Chondrocyte (in vitro differentiated cells): Measurements from ENCODE around the gene CBX5. TPM values are rescaled to one million over a fixed set of nuclear protein-coding genes. Genes with fewer than 3 reads are reported as not detected.
"Not testable (repeated sequence)": the region's sequence is repeated elsewhere in the genome, so short reads cannot be mapped to it uniquely, and the experiment has no call there.

ENCODE experiments used
- DNase-seq: peaks from one replicate; pipeline ENCODE4 v3.0.0; 2021; ENCODE audit warnings: mixed read lengths, low spot score
- H3K27ac Mint-ChIP-seq: one replicate; pipeline ENCODE4 v1.8.0; 2021; ENCODE audit warnings: mild to moderate bottlenecking, moderate library complexity, mixed read lengths; ENCODE audit not compliant: unreplicated experiment
- H3K27me3 Mint-ChIP-seq: 2 replicates; pipeline ENCODE4 v1.8.0; 2021; ENCODE audit warnings: low read depth, mixed read lengths
- H3K36me3 Mint-ChIP-seq: 2 replicates; pipeline ENCODE4 v1.8.0; 2021; ENCODE audit warnings: low read depth, mixed read lengths
- H3K4me1 Mint-ChIP-seq: 2 replicates; pipeline ENCODE4 v1.8.0; 2021; ENCODE audit warnings: low read depth, mild to moderate bottlenecking, mixed read lengths
- H3K4me3 Mint-ChIP-seq: one replicate; pipeline ENCODE4 v1.8.0; 2021; ENCODE audit warnings: mild to moderate bottlenecking, moderate library complexity, mixed read lengths; ENCODE audit not compliant: unreplicated experiment
- H3K9me3 Mint-ChIP-seq: 2 replicates; pipeline ENCODE4 v1.8.0; 2021; ENCODE audit warnings: low read depth, mixed read lengths
- total RNA-seq: library from RNA; stranded (reverse); gene quantifications from 3 replicates; pipeline ENCODE4 v1.2.1, GENCODE V29; 2021
- TF ChIP-seq, protein P1 (sequence below): fragments of 200-600 bp; sonication (generic); IDR thresholded peaks from 2 replicates; pipeline ENCODE4 v1.5.0; 2021; ENCODE audit warnings: antibody characterized with exemption, mild to moderate bottlenecking, moderate library complexity

The CBX5 gene
- total RNA-seq, 1 donor from 2014 or later = 79.4 TPM

DNA sequence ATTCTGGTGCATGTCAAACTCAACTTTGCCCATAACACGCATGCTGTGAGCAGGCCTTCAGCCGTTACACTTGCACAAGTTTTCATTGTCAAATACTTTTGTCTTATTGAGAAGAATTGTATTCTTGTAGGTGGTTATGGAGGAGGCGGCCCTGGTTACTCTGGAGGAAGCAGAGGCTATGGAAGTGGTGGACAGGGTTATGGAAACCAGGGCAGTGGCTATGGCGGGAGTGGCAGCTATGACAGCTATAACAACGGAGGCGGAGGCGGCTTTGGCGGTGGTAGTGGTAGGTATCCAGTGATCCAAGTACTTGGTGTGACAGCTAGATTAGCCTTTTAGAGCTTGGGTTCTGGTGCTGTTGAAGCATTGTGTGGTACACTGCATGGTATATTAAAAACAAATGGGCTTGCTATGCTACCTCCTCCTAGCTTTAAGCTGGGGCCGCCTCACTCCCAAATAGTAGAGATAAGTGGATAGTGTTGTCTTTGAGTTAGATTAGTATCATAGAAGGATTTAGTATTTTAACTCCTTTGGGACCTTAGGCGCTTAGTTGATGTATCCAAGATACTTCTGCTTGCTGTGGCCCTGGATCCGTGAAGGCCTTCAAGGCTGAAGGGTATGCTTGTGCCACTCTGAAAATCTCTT, 3.1 kb upstream of the CBX5 start:
- no peak overlapping the region for H3K27ac Mint-ChIP-seq
- H3K4me1 Mint-ChIP-seq = peaks cover 52% of the 10 kb centered on the region
- TF ChIP-seq, protein P1, sequence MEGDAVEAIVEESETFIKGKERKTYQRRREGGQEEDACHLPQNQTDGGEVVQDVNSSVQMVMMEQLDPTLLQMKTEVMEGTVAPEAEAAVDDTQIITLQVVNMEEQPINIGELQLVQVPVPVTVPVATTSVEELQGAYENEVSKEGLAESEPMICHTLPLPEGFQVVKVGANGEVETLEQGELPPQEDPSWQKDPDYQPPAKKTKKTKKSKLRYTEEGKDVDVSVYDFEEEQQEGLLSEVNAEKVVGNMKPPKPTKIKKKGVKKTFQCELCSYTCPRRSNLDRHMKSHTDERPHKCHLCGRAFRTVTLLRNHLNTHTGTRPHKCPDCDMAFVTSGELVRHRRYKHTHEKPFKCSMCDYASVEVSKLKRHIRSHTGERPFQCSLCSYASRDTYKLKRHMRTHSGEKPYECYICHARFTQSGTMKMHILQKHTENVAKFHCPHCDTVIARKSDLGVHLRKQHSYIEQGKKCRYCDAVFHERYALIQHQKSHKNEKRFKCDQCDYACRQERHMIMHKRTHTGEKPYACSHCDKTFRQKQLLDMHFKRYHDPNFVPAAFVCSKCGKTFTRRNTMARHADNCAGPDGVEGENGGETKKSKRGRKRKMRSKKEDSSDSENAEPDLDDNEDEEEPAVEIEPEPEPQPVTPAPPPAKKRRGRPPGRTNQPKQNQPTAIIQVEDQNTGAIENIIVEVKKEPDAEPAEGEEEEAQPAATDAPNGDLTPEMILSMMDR = no peak
- peaks cover 54% of the 10 kb centered on the region for H3K36me3 Mint-ChIP-seq
- H3K9me3 Mint-ChIP-seq = no peaks in the 10 kb centered on the region
- H3K4me3 Mint-ChIP-seq = no peak overlapping the region
- DNase-seq = no peak
- no peaks in the 10 kb centered on the region for H3K27me3 Mint-ChIP-seq

DNA sequence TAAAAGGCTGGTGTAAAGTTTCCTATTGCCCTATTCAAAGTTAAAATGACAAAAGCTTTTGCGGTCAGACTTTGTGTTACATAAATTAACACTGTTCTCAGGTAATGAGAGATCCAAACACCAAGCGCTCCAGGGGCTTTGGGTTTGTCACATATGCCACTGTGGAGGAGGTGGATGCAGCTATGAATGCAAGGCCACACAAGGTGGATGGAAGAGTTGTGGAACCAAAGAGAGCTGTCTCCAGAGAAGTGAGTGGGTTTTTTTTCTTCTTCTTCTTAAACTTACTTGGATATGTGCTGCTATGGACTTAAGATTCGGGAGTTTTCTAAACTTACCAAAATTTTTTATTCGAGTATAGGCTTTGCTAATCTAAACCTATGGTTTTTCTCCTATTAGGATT, 1.8 kb upstream of the CBX5 start:
- not testable (repeated sequence) for DNase-seq, H3K4me3 Mint-ChIP-seq, H3K9me3 Mint-ChIP-seq, H3K27ac Mint-ChIP-seq, H3K27me3 Mint-ChIP-seq
- Mint-ChIP-seq H3K36me3 (peaks cover 47% of the 10 kb centered on the region), H3K4me1 (peaks cover 54% of the 10 kb centered on the region)

DNA sequence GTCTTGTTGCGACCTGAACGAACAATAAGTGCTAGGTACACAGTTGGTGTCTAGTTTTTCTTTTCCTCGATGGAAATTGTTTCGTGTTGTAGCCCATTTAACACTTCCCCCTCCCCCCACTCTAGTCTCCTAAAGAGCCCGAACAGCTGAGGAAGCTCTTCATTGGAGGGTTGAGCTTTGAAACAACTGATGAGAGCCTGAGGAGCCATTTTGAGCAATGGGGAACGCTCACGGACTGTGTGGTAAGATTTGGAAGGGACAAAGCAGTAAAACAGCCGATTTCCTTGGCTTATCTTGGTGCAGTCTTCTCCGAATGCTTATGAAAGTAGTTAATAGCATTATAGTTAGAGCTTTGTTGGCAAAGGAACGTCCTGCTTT, 1.3 kb upstream of the CBX5 start:
- DNase-seq, H3K4me3 Mint-ChIP-seq, H3K27me3 Mint-ChIP-seq, H3K9me3 Mint-ChIP-seq, H3K27ac Mint-ChIP-seq: not testable (repeated sequence)
- Mint-ChIP-seq H3K36me3 (peaks cover 43% of the 10 kb centered on the region), H3K4me1 (peaks cover 54% of the 10 kb centered on the region)

DNA sequence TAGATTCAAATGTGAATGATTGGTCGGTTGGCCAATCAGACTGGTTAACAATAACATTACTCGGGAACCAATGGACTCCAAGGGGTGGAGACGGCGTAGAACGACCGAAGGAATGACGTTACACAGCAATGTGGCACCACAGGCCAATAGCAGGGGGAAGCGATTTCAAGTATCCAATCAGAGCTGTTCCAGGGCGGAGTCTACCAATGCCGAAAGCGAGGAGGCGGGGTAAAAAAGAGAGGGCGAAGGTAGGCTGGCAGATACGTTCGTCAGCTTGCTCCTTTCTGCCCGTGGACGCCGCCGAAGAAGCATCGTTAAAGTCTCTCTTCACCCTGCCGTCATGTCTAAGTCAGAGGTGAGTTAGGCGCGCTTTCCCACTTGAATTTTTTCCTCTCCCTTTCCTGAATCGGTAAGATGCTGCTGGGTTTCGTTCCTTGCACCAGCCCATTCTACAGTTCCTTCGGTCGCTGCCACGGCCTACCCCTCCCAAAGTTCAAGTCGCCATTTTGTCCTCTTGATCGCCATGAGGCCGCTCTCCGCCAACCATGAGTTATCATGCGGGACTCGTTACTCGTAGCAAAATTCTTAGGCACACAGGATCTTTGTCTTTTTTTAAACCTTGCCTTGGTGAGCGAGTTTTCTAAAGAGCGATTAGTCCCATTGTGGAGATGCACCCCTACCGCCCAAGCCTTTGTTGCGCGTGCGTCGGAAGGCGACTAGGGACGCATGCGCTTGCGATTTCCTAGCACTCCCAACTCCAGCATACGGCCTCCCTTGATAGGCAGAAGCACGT, 742 bp upstream of the CBX5 start, which contains the start of gene HNRNPA1:
Gene HNRNPA1, plus strand, starts transcription at position 259 of the 793 bp plus-strand sequence. Its CDS starts 82 bp downstream, at position 341.
- no peak within 1 kb of the TSS for H3K27ac Mint-ChIP-seq
- peaks cover 53% of the 10 kb centered on the region for H3K4me1 Mint-ChIP-seq

DNA sequence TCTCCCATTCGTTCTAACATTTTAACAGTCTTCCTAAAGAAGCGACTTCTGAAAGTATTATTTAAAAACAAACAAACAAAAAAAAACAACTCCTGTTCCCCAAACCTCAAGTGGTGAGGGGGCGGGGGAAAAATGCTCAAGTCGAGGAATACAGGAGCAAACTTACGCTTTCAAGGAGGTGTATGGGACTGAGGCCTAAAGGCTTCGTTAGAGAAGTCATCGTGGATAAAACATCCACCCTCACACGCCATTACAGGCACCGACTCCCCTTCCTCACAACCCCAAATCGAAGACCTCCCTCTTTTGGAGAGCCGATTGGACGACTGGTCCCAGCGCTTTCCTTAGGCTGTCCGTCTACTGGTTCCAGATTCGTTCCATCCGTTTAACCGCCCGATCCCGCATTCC, 693 bp downstream of the CBX5 start:
- Mint-ChIP-seq H3K4me3 (no peak overlapping the region), H3K9me3 (no peaks in the 10 kb centered on the region), H3K4me1 (peaks cover 45% of the 10 kb centered on the region), H3K27ac (no peak overlapping the region), H3K27me3 (no peaks in the 10 kb centered on the region), H3K36me3 (peaks cover 30% of the 10 kb centered on the region)
- no peak for DNase-seq
- TF ChIP-seq, protein P1 = no peak

More for the DNA sequence above, 742 bp upstream of the CBX5 start, which contains the start of gene HNRNPA1:
- DNase-seq = no peak
- peaks cover 38% of the 10 kb centered on the region for H3K36me3 Mint-ChIP-seq
- TF ChIP-seq, protein P1 = no peak
- no peak within 1 kb of the TSS for H3K4me3 Mint-ChIP-seq
- H3K27me3 Mint-ChIP-seq = no peaks in the 10 kb centered on the region
- no peaks in the 10 kb centered on the region for H3K9me3 Mint-ChIP-seq

DNA sequence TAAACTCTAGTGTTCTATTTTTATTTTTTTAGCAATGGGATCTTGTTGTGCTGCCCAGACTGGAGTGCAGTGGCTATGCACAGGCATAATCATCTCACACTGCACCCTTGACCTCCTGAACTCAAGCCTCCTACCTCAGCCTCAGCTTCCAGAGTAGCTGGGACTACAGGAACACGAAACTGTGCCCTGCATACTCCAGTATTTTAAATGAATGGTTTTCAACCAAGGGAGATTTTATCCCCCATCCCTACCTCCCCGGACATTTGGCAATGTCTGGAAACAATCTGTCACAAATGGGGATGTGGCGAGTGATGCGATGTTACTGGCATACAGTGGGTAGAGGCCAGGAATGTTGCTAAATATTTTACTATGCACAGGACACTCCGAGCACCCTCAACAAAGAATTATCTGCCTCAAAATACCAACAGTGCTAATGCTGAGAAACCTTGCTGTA, 2.1 kb downstream of the CBX5 start:
- H3K9me3 Mint-ChIP-seq = no peaks in the 10 kb centered on the region
- H3K27ac Mint-ChIP-seq = no peak overlapping the region
- peaks cover 40% of the 10 kb centered on the region for H3K4me1 Mint-ChIP-seq
- TF ChIP-seq, protein P1 = no peak
- DNase-seq = no peak
- H3K36me3 Mint-ChIP-seq = peaks cover 18% of the 10 kb centered on the region
- no peak overlapping the region for H3K4me3 Mint-ChIP-seq
- no peaks in the 10 kb centered on the region for H3K27me3 Mint-ChIP-seq
